GM18868 (cell line): ENCODE measurements around the gene CPNE4.

Experiments
- ATAC-seq: cut with Tn5 transposase; IDR thresholded peaks from one replicate; pipeline ENCODE4 v1.9.1; 2021; ENCODE audit warnings: mild to moderate bottlenecking, moderate library complexity; ENCODE audit not compliant: unreplicated experiment

CPNE4 gene

GRCh38 chr3:132017137-132017536 is 17.7 kb downstream of the CPNE4 start:
- ATAC-seq, result no peak

- no peak for ATAC-seq
Observed at GRCh38 chr3:132016061-132017041, 18.5 kb downstream of the CPNE4 start.

- no peak for ATAC-seq
Observed at GRCh38 chr3:132014105-132014504, 20.7 kb downstream of the CPNE4 start.

- no peak for ATAC-seq
Observed at GRCh38 chr3:132009241-132009640, 25.6 kb downstream of the CPNE4 start.

GRCh38 chr3:132008837-132009236 is 26.0 kb downstream of the CPNE4 start:
- ATAC-seq, result no peak

GRCh38 chr3:132007617-132008016 is 27.2 kb downstream of the CPNE4 start:
- no peak for ATAC-seq

GRCh38 chr3:132006605-132007204 is 28.1 kb downstream of the CPNE4 start:
- ATAC-seq, result no peak

- ATAC-seq, result no peak
Observed at GRCh38 chr3:132004571-132004970, 30.2 kb downstream of the CPNE4 start.

- no peak for ATAC-seq
Observed at GRCh38 chr3:132003685-132004084, 31.1 kb downstream of the CPNE4 start.

- no peak for ATAC-seq
Observed at GRCh38 chr3:132001999-132002398, 32.8 kb downstream of the CPNE4 start.

- no peak for ATAC-seq
Observed at GRCh38 chr3:132001036-132001435, 33.8 kb downstream of the CPNE4 start.

GRCh38 chr3:131998027-131998426 is 36.8 kb downstream of the CPNE4 start:
- ATAC-seq, result no peak

- no peak for ATAC-seq
Observed at GRCh38 chr3:131995891-131996290, 38.9 kb downstream of the CPNE4 start.

- ATAC-seq, result no peak
Observed at GRCh38 chr3:131989318-131989717, 45.5 kb downstream of the CPNE4 start.

- no peak for ATAC-seq
Observed at GRCh38 chr3:131988209-131988608, 46.6 kb downstream of the CPNE4 start.

GRCh38 chr3:131983689-131984088 is 51.1 kb downstream of the CPNE4 start:
- no peak for ATAC-seq

- no peak for ATAC-seq
Observed at GRCh38 chr3:131981323-131981722, 53.5 kb downstream of the CPNE4 start.

- no peak for ATAC-seq
Observed at GRCh38 chr3:131976448-131976847, 58.4 kb downstream of the CPNE4 start.

GRCh38 chr3:131975047-131975446 is 59.8 kb downstream of the CPNE4 start:
- ATAC-seq, result no peak

- no peak for ATAC-seq
Observed at GRCh38 chr3:131973731-131974130, 61.1 kb downstream of the CPNE4 start.

- no peak for ATAC-seq
Observed at GRCh38 chr3:131972550-131972949, 62.3 kb downstream of the CPNE4 start.

GRCh38 chr3:131972091-131972490 is 62.7 kb downstream of the CPNE4 start:
- no peak for ATAC-seq
